ENCODE results near the gene TSPAN16. TPM values are rescaled to one million over a fixed set of nuclear protein-coding genes. Genes with fewer than 3 reads are reported as not detected.

Gene TSPAN16
- total RNA-seq, 4 donors from 2014 or later, result not detected

GRCh38 chr19:11322269-11323024 is 26.5 kb downstream of the TSPAN16 start:
- Histone ChIP-seq H3K27ac (peak overlapping the region in 2 of 4 donors; percentile 7 to 85), H3K36me3 (peaks cover 0 to 28% of the 10 kb centered on the region in 2 donors), H3K27me3 (no peaks in the 10 kb centered on the region), H3K9me3 (no peaks in the 10 kb centered on the region), H3K4me3 (no peak overlapping the region), H3K4me1 (peaks cover 0 to 44% (median 18%) of the 10 kb centered on the region in 3 donors)
- ATAC-seq, result no peak
- TF ChIP-seq EP300 (IDR thresholded peaks at IDR 0.05), result no peak
- no peak for TF ChIP-seq POLR2A (IDR thresholded peaks at IDR 0.05)
- no peak for TF ChIP-seq CTCF (IDR thresholded peaks at IDR 0.05)
- TF ChIP-seq POLR2AphosphoS5 (IDR thresholded peaks at IDR 0.05), result no peak
- 38 to 48% methylated on average over 4 to 6 of the region's 7 CpGs for WGBS, 2 donors (ENCODE audit: low coverage in 1 of 2)

- WGBS, 2 donors (ENCODE audit: low coverage in 1 of 2), result 67% methylated on average over 5 of the region's 5 CpGs; no CpG with 5 or more reads in 1 of the 2 donors
- no peak for ATAC-seq
- H3K4me3 ChIP-seq, result peak overlapping the region in 1 of 2 donors; percentile 27
- H3K36me3 ChIP-seq, result peaks cover 0 to 40% of the 10 kb centered on the region in 2 donors
- no peaks in the 10 kb centered on the region for H3K27me3 ChIP-seq
- H3K4me1 ChIP-seq, result peaks cover 0 to 44% (median 18%) of the 10 kb centered on the region in 3 donors
- TF ChIP-seq POLR2A (IDR thresholded peaks at IDR 0.05) (no peak), EP300 (IDR thresholded peaks at IDR 0.05) (no peak), POLR2AphosphoS5 (IDR thresholded peaks at IDR 0.05) (no peak), CTCF (IDR thresholded peaks at IDR 0.05) (no peak)
- H3K27ac ChIP-seq, result peak overlapping the region; percentile 54 to 85 (median 82)
- H3K9me3 ChIP-seq, result no peaks in the 10 kb centered on the region
Observed at GRCh38 chr19:11323601-11324078, 27.7 kb downstream of the TSPAN16 start.

- ATAC-seq, result peak; percentile 93
- H3K27me3 ChIP-seq, result no peaks in the 10 kb centered on the region
- no peaks in the 10 kb centered on the region for H3K9me3 ChIP-seq
- peak overlapping the region; percentile 54 to 85 (median 82) for H3K27ac ChIP-seq
- WGBS, 2 donors (ENCODE audit: low coverage in 1 of 2), result 3 to 5% methylated on average over 4 to 8 of the region's 10 CpGs
- H3K4me3 ChIP-seq, result peak overlapping the region in 1 of 2 donors; percentile 27
- H3K4me1 ChIP-seq, result peaks cover 0 to 44% (median 18%) of the 10 kb centered on the region in 3 donors
- TF ChIP-seq CTCF (IDR thresholded peaks at IDR 0.05), result no peak
- peak; percentile 82 for TF ChIP-seq POLR2AphosphoS5 (IDR thresholded peaks at IDR 0.05)
- peaks cover 0 to 46% of the 10 kb centered on the region in 2 donors for H3K36me3 ChIP-seq
Observed at GRCh38 chr19:11324079-11324661, 28.2 kb downstream of the TSPAN16 start.

GRCh38 chr19:11324748-11325389 is 28.9 kb downstream of the TSPAN16 start:
- Histone ChIP-seq H3K27ac (peak overlapping the region; percentile 15 to 85 (median 82)), H3K4me1 (peaks cover 0 to 44% (median 18%) of the 10 kb centered on the region in 3 donors), H3K4me3 (no peak overlapping the region), H3K36me3 (peaks cover 0 to 53% of the 10 kb centered on the region in 2 donors), H3K27me3 (no peaks in the 10 kb centered on the region), H3K9me3 (no peaks in the 10 kb centered on the region)
- no peak for TF ChIP-seq POLR2AphosphoS5 (IDR thresholded peaks at IDR 0.05)
- TF ChIP-seq POLR2A (IDR thresholded peaks at IDR 0.05), result no peak
- TF ChIP-seq EP300 (IDR thresholded peaks at IDR 0.05), result no peak
- TF ChIP-seq CTCF (IDR thresholded peaks at IDR 0.05), result no peak
- no peak for ATAC-seq
- WGBS, 2 donors (ENCODE audit: low coverage in 1 of 2), result 58 to 68% methylated on average over 3 to 6 of the region's 17 CpGs

Data from gastroesophageal sphincter (tissue), 4 donors.